ENCODE measurements around the gene JAML. TPM values are rescaled to one million over a fixed set of nuclear protein-coding genes. Genes with fewer than 3 reads are reported as not detected.

The JAML gene
- polyA plus RNA-seq, 1 donor (not counting 4 experiments of a cell fraction or from before 2014, with no cell fraction given), result 0.01 TPM

GRCh38 chr11:118215262-118215661 is 9.5 kb downstream of the JAML start:
- DNase-seq (ENCODE audit: low read depth, low spot score) (no peak), FAIRE-seq (no peak)
- Histone ChIP-seq H3K9me1 (ENCODE audit: control insufficient read depth, extremely low read depth, insufficient read depth, low read length) (no peaks in the 10 kb centered on the region), H3K4me1 (ENCODE audit: control insufficient read depth, extremely low read depth, insufficient read depth, low read length) (no peaks in the 10 kb centered on the region), H3K27ac (ENCODE audit: control insufficient read depth, insufficient read depth, low read length) (no peak overlapping the region), H2AFZ (ENCODE audit: control insufficient read depth, low read length) (no peak overlapping the region), H3K9me3 (ENCODE audit: control insufficient read depth, low read depth, low read length) (no peaks in the 10 kb centered on the region), H4K20me1 (ENCODE audit: control insufficient read depth, extremely low read depth, insufficient read depth, low read length) (no peaks in the 10 kb centered on the region), H3K27me3 (ENCODE audit: control insufficient read depth, extremely low read depth, insufficient read depth, low read length) (peaks cover 12% of the 10 kb centered on the region), H3K36me3 (ENCODE audit: control insufficient read depth in 2 of 2, extremely low read depth in 1 of 2, insufficient read depth in 2 of 2, low read length in 2 of 2) (no peaks in the 10 kb centered on the region), H3K4me2 (ENCODE audit: control insufficient read depth, extremely low read depth, insufficient read depth, low read depth, low read length) (no peak overlapping the region), H3K79me2 (ENCODE audit: control insufficient read depth, insufficient read depth, low read length) (no peaks in the 10 kb centered on the region), H3K9ac (ENCODE audit: control insufficient read depth, extremely low read depth, insufficient read depth, low read length) (no peak overlapping the region), H3K4me3 (ENCODE audit: control insufficient read depth in 2 of 3, extremely low read depth in 1 of 3, insufficient read depth in 2 of 3, low read depth in 1 of 3, low read length in 3 of 3) (no peak overlapping the region)
- dilution Hi-C loops (cut with MboI; ENCODE audit: extremely low pct_ligation_motif_present, low sequenced_read_pairs), result no loop called here
- TF ChIP-seq EZH2 (IDR thresholded peaks at IDR 0.05; ENCODE audit: low read length) (no peak), CTCF (optimal IDR thresholded peaks at IDR 0.05 in 1 of 3, IDR thresholded peaks at IDR 0.05 in 1 of 3, conservative IDR thresholded peaks at IDR 0.05 in 1 of 3; ENCODE audit: extremely low read depth in 1 of 3, insufficient read depth in 2 of 3, low read length in 3 of 3) (no peak)

GRCh38 chr11:118214210-118214914 is 10.4 kb downstream of the JAML start:
- Histone ChIP-seq H3K4me2 (ENCODE audit: control insufficient read depth, extremely low read depth, insufficient read depth, low read depth, low read length) (no peak overlapping the region), H3K79me2 (ENCODE audit: control insufficient read depth, insufficient read depth, low read length) (no peaks in the 10 kb centered on the region), H3K36me3 (ENCODE audit: control insufficient read depth in 2 of 2, extremely low read depth in 1 of 2, insufficient read depth in 2 of 2, low read length in 2 of 2) (no peaks in the 10 kb centered on the region), H3K9me1 (ENCODE audit: control insufficient read depth, extremely low read depth, insufficient read depth, low read length) (no peaks in the 10 kb centered on the region), H2AFZ (ENCODE audit: control insufficient read depth, low read length) (no peak overlapping the region), H3K9me3 (ENCODE audit: control insufficient read depth, low read depth, low read length) (no peaks in the 10 kb centered on the region), H3K9ac (ENCODE audit: control insufficient read depth, extremely low read depth, insufficient read depth, low read length) (no peak overlapping the region), H3K4me3 (ENCODE audit: control insufficient read depth in 2 of 3, extremely low read depth in 1 of 3, insufficient read depth in 2 of 3, low read depth in 1 of 3, low read length in 3 of 3) (no peak overlapping the region), H3K27ac (ENCODE audit: control insufficient read depth, insufficient read depth, low read length) (no peak overlapping the region), H3K4me1 (ENCODE audit: control insufficient read depth, extremely low read depth, insufficient read depth, low read length) (no peaks in the 10 kb centered on the region), H4K20me1 (ENCODE audit: control insufficient read depth, extremely low read depth, insufficient read depth, low read length) (no peaks in the 10 kb centered on the region), H3K27me3 (ENCODE audit: control insufficient read depth, extremely low read depth, insufficient read depth, low read length) (peaks cover 7% of the 10 kb centered on the region)
- no peak for FAIRE-seq
- no peak for DNase-seq (ENCODE audit: low read depth, low spot score)
- TF ChIP-seq EZH2 (IDR thresholded peaks at IDR 0.05; ENCODE audit: low read length) (no peak), CTCF (optimal IDR thresholded peaks at IDR 0.05 in 1 of 3, IDR thresholded peaks at IDR 0.05 in 1 of 3, conservative IDR thresholded peaks at IDR 0.05 in 1 of 3; ENCODE audit: extremely low read depth in 1 of 3, insufficient read depth in 2 of 3, low read length in 3 of 3) (no peak)
- dilution Hi-C loops (cut with MboI; ENCODE audit: extremely low pct_ligation_motif_present, low sequenced_read_pairs), result no loop called here
